HepG2 (cell line): ENCODE results near the gene ITGB3. TPM values are rescaled to one million over a fixed set of nuclear protein-coding genes. Genes with fewer than 3 reads are reported as not detected.

Experiments
- ATF7-NPFF ChIP-seq: sonication (generic); formaldehyde crosslinking; IDR thresholded peaks from 2 replicates; pipeline ENCODE4 v1.8.1; 2023; ENCODE audit warnings: mild to moderate bottlenecking, low read depth, missing genetic modification reagents, moderate library complexity
- FOXO4 ChIP-seq: sonication (generic); formaldehyde crosslinking; conservative IDR thresholded peaks from 2 replicates; pipeline ENCODE4 v1.8.1; 2023; ENCODE audit warnings: missing genetic modification reagents
- NFKB2 ChIP-seq: sonication (generic); formaldehyde crosslinking; IDR thresholded peaks from 2 replicates; pipeline ENCODE4 v1.4.0; 2020; ENCODE audit warnings: missing genetic modification reagents, borderline replicate concordance
- PHB2 ChIP-seq: fragments of 450-650 bp; IDR thresholded peaks from 2 replicates; pipeline ENCODE4 v1.6.1; 2018; ENCODE audit not compliant: partially characterized antibody
- SRF ChIP-seq: IDR thresholded peaks from 2 replicates; pipeline ENCODE4 v1.6.1; 2011; ENCODE audit warnings: mild to moderate bottlenecking, low read depth, low read length, moderate library complexity
- TAF1 ChIP-seq: sonication (generic); formaldehyde crosslinking; IDR thresholded peaks from 2 replicates; pipeline ENCODE4 v1.4.0; 2020; ENCODE audit warnings: missing genetic modification reagents
- TEAD3 ChIP-seq: optimal IDR thresholded peaks from 2 replicates; pipeline ENCODE3; 2016; ENCODE audit warnings: borderline replicate concordance
- ZNF326 ChIP-seq: sonication (generic); formaldehyde crosslinking; IDR thresholded peaks from 2 replicates; pipeline ENCODE4 v1.4.0; 2020; ENCODE audit warnings: missing genetic modification reagents, borderline replicate concordance
- ZNF446 ChIP-seq: sonication (generic); formaldehyde crosslinking; IDR thresholded peaks from 2 replicates; pipeline ENCODE4 v1.5.0; 2020; ENCODE audit warnings: mild to moderate bottlenecking, missing genetic modification reagents
- ZNF567 ChIP-seq: sonication (generic); formaldehyde crosslinking; IDR thresholded peaks from 2 replicates; pipeline ENCODE4 v1.8.1; 2023; ENCODE audit warnings: mild to moderate bottlenecking, missing genetic modification reagents, borderline replicate concordance
- ZNF598 ChIP-seq: sonication (generic); formaldehyde crosslinking; IDR thresholded peaks from 2 replicates; pipeline ENCODE4 v1.5.1; 2020; ENCODE audit warnings: mild to moderate bottlenecking, missing genetic modification reagents, borderline replicate concordance
- ZNF670 ChIP-seq: sonication (generic); formaldehyde crosslinking; IDR thresholded peaks from 2 replicates; pipeline ENCODE4 v1.8.0; 2022; ENCODE audit warnings: mild to moderate bottlenecking, missing genetic modification reagents, borderline replicate concordance
- ZNF746 ChIP-seq: sonication (generic); formaldehyde crosslinking; IDR thresholded peaks from 2 replicates; pipeline ENCODE4 v1.8.0; 2022; ENCODE audit warnings: mild to moderate bottlenecking, missing genetic modification reagents
- ZNF749 ChIP-seq: sonication (generic); formaldehyde crosslinking; IDR thresholded peaks from 2 replicates; pipeline ENCODE4 v1.8.0; 2022; ENCODE audit warnings: mild to moderate bottlenecking, missing genetic modification reagents, moderate library complexity, borderline replicate concordance
- ZNF792 ChIP-seq: IDR thresholded peaks from 2 replicates; pipeline ENCODE4 v1.6.1; 2016
- ZNF878 ChIP-seq: sonication (generic); formaldehyde crosslinking; IDR thresholded peaks from 2 replicates; pipeline ENCODE4 v1.8.1; 2023; ENCODE audit warnings: mild to moderate bottlenecking, missing genetic modification reagents, moderate library complexity
- ZSCAN12 ChIP-seq: sonication (generic); formaldehyde crosslinking; IDR thresholded peaks from 2 replicates; pipeline ENCODE4 v1.9.0; 2021; ENCODE audit warnings: mild to moderate bottlenecking, missing genetic modification reagents
- polyA plus RNA-seq, 8 experiments: library from polyadenylated mRNA; depleted of rRNA in 3 of 8; stranded (reverse) in 7 of 8; unstranded in 1 of 8; fragments of >200 nt; fragmentation: Illumina TruSeq in 4 of 8; extraction: Trizol in 4 of 8; gene quantifications; 2 replicates each; pipeline versions ENCODE4 v1.2.1 to v1.2.3, GENCODE V29; 2011 to 2016; ENCODE audit warnings: low read depth in 4 of 8, missing spikeins in 1 of 8, mixed read lengths in 1 of 8; ENCODE audit not compliant: insufficient read depth in 1 of 8
- total RNA-seq, 5 experiments: library from RNA; depleted of rRNA; stranded (reverse); fragments of >200 nt; fragmentation: Illumina TruSeq; extraction: Trizol; gene quantifications; 2 replicates each; pipeline ENCODE4 v1.2.3, GENCODE V29; 2016; ENCODE audit warnings: low read depth in 1 of 5
- TF ChIP-seq, protein P1 (sequence below): sonication (generic); formaldehyde crosslinking; IDR thresholded peaks from 2 replicates; pipeline ENCODE4 v1.5.0; 2020; ENCODE audit warnings: missing genetic modification reagents, mild to moderate bottlenecking, borderline replicate concordance
- TF ChIP-seq, protein P2 (sequence below): sonication (generic); formaldehyde crosslinking; IDR thresholded peaks from 2 replicates; pipeline ENCODE4 v1.5.0; 2020; ENCODE audit warnings: missing genetic modification reagents

Gene ITGB3
- total and polyA plus RNA-seq, 2 of the 13 experiments (the other 11 are each of a cell fraction or from before 2014, with no cell fraction given), result 0.09 to 0.31 TPM

- peak; percentile 72 for TF ChIP-seq ZNF598 (CRISPR knock-in tag)
- no peak for TF ChIP-seq ZSCAN12
- TF ChIP-seq ZNF746, result no peak; the same call in none of the 2 replicates
- peak; percentile 95 for TF ChIP-seq FOXO4 (CRISPR knock-in tag)
- TF ChIP-seq ZNF749 (CRISPR knock-in tag), result peak; percentile 96
- no peak for TF ChIP-seq ZNF878 (CRISPR knock-in tag)
- TF ChIP-seq NFKB2 (CRISPR knock-in tag), result peak; percentile 99
- peak; percentile 98 for TF ChIP-seq ZNF446 (CRISPR knock-in tag)
- TF ChIP-seq, protein P1, sequence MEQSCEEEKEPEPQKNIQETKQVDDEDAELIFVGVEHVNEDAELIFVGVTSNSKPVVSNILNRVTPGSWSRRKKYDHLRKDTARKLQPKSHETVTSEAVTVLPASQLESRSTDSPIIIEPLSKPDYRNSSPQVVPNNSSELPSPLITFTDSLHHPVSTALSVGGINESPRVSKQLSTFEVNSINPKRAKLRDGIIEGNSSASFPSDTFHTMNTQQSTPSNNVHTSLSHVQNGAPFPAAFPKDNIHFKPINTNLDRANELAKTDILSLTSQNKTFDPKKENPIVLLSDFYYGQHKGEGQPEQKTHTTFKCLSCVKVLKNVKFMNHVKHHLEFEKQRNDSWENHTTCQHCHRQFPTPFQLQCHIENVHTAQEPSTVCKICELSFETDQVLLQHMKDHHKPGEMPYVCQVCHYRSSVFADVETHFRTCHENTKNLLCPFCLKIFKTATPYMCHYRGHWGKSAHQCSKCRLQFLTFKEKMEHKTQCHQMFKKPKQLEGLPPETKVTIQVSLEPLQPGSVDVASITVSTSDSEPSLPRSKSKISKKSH (CRISPR knock-in tag), result peak; percentile 72; the same call in 1 of the 2 replicates
- no peak for TF ChIP-seq PHB2
- no peak for TF ChIP-seq SRF
- TF ChIP-seq ZNF670 (CRISPR knock-in tag), result peak; percentile 65; the same call in 1 of the 2 replicates
- TF ChIP-seq ZNF567 (CRISPR knock-in tag), result peak; percentile 88
- peak; percentile 78 for TF ChIP-seq TEAD3 (CRISPR knock-in tag)
- TF ChIP-seq TAF1, result peak; percentile 75
- TF ChIP-seq ZNF792, result peak; percentile 97
- TF ChIP-seq ZNF326, result 0 out of 2 replicates have a peak, but pooled peaks have one; percentile 50
- peak; percentile 99 for TF ChIP-seq ATF7-NPFF
- TF ChIP-seq, protein P2, sequence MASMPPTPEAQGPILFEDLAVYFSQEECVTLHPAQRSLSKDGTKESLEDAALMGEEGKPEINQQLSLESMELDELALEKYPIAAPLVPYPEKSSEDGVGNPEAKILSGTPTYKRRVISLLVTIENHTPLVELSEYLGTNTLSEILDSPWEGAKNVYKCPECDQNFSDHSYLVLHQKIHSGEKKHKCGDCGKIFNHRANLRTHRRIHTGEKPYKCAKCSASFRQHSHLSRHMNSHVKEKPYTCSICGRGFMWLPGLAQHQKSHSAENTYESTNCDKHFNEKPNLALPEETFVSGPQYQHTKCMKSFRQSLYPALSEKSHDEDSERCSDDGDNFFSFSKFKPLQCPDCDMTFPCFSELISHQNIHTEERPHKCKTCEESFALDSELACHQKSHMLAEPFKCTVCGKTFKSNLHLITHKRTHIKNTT (CRISPR knock-in tag), result no peak
These were observed 70.0 kb downstream of the ITGB3 start, which contains the start of gene EFCAB13 (continued) for GRCh38 chr17:47323382-47324223.
